HCT116 (cell line): ENCODE results near the gene CD163.

Experiments used
- CEBPB ChIP-seq: IDR thresholded peaks from 2 replicates; pipeline ENCODE4 v1.6.1; 2012; ENCODE audit warnings: low read depth
- EZH2 ChIP-seq: fragments of 200-600 bp; sonication (generic); IDR thresholded peaks from 2 replicates; pipeline ENCODE4 v1.6.1; 2017; ENCODE audit warnings: antibody characterized with exemption, mixed run types
- MAX ChIP-seq: IDR thresholded peaks from 2 replicates; pipeline ENCODE4 v1.6.1; 2012
- POLR2A ChIP-seq: IDR thresholded peaks from 2 replicates; pipeline ENCODE4 v1.7.0; 2011; ENCODE audit warnings: borderline replicate concordance; ENCODE audit not compliant: insufficient read depth, insufficient read length; ENCODE audit errors: extremely low read depth
- POLR2AphosphoS5 ChIP-seq: IDR thresholded peaks from 2 replicates; pipeline ENCODE4 v1.6.1; 2011; ENCODE audit warnings: mild to moderate bottlenecking, low read depth, low read length, moderate library complexity
- RAD21 ChIP-seq: IDR thresholded peaks from 2 replicates; pipeline ENCODE4 v1.6.1; 2012; ENCODE audit warnings: low read depth, mild to moderate bottlenecking
- SP1 ChIP-seq: IDR thresholded peaks from 2 replicates; pipeline ENCODE4 v1.6.1; 2012; ENCODE audit warnings: low read depth
- ZFX ChIP-seq: fragments of 450-650 bp; IDR thresholded peaks from 2 replicates; pipeline ENCODE4 v1.6.1; 2017
- TF ChIP-seq, protein P1 (sequence below), 3 experiments: fragments of 200-600 bp in 1 of 3; sonication (generic) in 1 of 3; IDR thresholded peaks in 2 of 3; conservative IDR thresholded peaks in 1 of 3; 2 replicates each; pipeline ENCODE4 v1.5.1; 2012 to 2017; ENCODE audit warnings: low read depth in 2 of 3, low read length in 2 of 3, antibody characterized with exemption in 1 of 3, borderline replicate concordance in 1 of 3, control low read depth in 1 of 3, mild to moderate bottlenecking in 1 of 3, mixed read lengths in 1 of 3, mixed run types in 1 of 3, moderate library complexity in 1 of 3; ENCODE audit not compliant: insufficient read depth in 1 of 3
- TF ChIP-seq, protein P2 (sequence below): IDR thresholded peaks from 2 replicates; pipeline ENCODE4 v1.6.1; 2011; ENCODE audit warnings: mild to moderate bottlenecking, low read length, moderate library complexity; ENCODE audit not compliant: insufficient replicate concordance; ENCODE audit errors: extremely low read depth
- TF ChIP-seq, protein P3 (sequence below): IDR thresholded peaks from 2 replicates; pipeline ENCODE4 v1.6.1; 2012; ENCODE audit warnings: low read depth

DNA sequence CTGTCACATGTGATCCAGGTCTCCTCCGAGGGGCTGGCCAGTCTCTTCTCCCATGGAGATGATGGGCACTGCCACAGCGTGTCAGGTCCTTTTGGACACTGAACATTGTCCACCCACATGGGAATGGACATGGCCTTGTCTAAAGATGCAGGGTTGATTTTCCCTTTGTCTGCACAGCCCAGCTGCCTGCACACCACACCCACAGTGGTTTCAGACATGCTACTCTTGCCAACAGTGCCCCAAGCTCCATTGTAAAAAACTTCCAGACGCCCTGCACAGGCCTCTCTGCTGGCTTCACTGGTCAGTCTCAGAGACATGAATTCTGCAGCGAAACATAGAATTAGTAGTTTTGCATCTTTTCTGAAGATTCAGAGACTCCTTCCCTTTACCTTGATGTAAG lies 18.5 kb downstream of the CD163 start:
- TF ChIP-seq, protein P1, sequence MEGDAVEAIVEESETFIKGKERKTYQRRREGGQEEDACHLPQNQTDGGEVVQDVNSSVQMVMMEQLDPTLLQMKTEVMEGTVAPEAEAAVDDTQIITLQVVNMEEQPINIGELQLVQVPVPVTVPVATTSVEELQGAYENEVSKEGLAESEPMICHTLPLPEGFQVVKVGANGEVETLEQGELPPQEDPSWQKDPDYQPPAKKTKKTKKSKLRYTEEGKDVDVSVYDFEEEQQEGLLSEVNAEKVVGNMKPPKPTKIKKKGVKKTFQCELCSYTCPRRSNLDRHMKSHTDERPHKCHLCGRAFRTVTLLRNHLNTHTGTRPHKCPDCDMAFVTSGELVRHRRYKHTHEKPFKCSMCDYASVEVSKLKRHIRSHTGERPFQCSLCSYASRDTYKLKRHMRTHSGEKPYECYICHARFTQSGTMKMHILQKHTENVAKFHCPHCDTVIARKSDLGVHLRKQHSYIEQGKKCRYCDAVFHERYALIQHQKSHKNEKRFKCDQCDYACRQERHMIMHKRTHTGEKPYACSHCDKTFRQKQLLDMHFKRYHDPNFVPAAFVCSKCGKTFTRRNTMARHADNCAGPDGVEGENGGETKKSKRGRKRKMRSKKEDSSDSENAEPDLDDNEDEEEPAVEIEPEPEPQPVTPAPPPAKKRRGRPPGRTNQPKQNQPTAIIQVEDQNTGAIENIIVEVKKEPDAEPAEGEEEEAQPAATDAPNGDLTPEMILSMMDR (IDR thresholded peaks at IDR 0.05 in 2 of 3, conservative IDR thresholded peaks at IDR 0.05 in 1 of 3; ENCODE audit: borderline replicate concordance in 1 of 3, insufficient read depth in 1 of 3, low read depth in 2 of 3, low read length in 2 of 3), result no peak
- TF ChIP-seq POLR2A (no peak), POLR2AphosphoS5 (no peak), EZH2 (no peak), CEBPB (no peak), RAD21 (no peak), SP1 (no peak), ZFX (no peak), MAX (no peak)
- TF ChIP-seq, protein P2, sequence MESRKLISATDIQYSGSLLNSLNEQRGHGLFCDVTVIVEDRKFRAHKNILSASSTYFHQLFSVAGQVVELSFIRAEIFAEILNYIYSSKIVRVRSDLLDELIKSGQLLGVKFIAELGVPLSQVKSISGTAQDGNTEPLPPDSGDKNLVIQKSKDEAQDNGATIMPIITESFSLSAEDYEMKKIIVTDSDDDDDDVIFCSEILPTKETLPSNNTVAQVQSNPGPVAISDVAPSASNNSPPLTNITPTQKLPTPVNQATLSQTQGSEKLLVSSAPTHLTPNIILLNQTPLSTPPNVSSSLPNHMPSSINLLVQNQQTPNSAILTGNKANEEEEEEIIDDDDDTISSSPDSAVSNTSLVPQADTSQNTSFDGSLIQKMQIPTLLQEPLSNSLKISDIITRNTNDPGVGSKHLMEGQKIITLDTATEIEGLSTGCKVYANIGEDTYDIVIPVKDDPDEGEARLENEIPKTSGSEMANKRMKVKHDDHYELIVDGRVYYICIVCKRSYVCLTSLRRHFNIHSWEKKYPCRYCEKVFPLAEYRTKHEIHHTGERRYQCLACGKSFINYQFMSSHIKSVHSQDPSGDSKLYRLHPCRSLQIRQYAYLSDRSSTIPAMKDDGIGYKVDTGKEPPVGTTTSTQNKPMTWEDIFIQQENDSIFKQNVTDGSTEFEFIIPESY, result no peak
- TF ChIP-seq, protein P3, sequence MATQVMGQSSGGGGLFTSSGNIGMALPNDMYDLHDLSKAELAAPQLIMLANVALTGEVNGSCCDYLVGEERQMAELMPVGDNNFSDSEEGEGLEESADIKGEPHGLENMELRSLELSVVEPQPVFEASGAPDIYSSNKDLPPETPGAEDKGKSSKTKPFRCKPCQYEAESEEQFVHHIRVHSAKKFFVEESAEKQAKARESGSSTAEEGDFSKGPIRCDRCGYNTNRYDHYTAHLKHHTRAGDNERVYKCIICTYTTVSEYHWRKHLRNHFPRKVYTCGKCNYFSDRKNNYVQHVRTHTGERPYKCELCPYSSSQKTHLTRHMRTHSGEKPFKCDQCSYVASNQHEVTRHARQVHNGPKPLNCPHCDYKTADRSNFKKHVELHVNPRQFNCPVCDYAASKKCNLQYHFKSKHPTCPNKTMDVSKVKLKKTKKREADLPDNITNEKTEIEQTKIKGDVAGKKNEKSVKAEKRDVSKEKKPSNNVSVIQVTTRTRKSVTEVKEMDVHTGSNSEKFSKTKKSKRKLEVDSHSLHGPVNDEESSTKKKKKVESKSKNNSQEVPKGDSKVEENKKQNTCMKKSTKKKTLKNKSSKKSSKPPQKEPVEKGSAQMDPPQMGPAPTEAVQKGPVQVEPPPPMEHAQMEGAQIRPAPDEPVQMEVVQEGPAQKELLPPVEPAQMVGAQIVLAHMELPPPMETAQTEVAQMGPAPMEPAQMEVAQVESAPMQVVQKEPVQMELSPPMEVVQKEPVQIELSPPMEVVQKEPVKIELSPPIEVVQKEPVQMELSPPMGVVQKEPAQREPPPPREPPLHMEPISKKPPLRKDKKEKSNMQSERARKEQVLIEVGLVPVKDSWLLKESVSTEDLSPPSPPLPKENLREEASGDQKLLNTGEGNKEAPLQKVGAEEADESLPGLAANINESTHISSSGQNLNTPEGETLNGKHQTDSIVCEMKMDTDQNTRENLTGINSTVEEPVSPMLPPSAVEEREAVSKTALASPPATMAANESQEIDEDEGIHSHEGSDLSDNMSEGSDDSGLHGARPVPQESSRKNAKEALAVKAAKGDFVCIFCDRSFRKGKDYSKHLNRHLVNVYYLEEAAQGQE, result no peak
